ENCODE measurements around the gene ADAMTS5. TPM values are rescaled to one million over a fixed set of nuclear protein-coding genes. Genes with fewer than 3 reads are reported as not detected.

ADAMTS5 gene
- total and polyA plus RNA-seq, 9 of the 15 experiments (the other 6 are each of a cell fraction or from before 2014, with no cell fraction given) = not detected

- H3K36me3 ChIP-seq (ENCODE audit: control insufficient read depth, insufficient read depth, low read length) = no peaks in the 10 kb centered on the region
- FAIRE-seq = no peak
- no peak overlapping the region for H3K27ac ChIP-seq (ENCODE audit: extremely low read depth, low read depth, low read length)
- no peaks in the 10 kb centered on the region for H4K20me1 ChIP-seq (replicated peaks; ENCODE audit: control insufficient read depth, insufficient read depth, low read length)
- no peak for TF ChIP-seq CBX1 (IDR thresholded peaks at IDR 0.05; ENCODE audit: low read depth)
- TF ChIP-seq MYC (IDR thresholded peaks at IDR 0.05; ENCODE audit: low read depth, low read length) = no peak
- TF ChIP-seq MYC (CRISPR knock-in tag; IDR thresholded peaks at IDR 0.05; ENCODE audit: borderline replicate concordance, low read depth) = no peak
- no peak for TF ChIP-seq TCFL5 (CRISPR knock-in tag; conservative IDR thresholded peaks at IDR 0.05)
- no peak for TF ChIP-seq EHMT2 (IDR thresholded peaks at IDR 0.05)
- no peak for TF ChIP-seq XRCC4 (IDR thresholded peaks at IDR 0.05; ENCODE audit: extremely low read depth, insufficient read depth, insufficient read length)
- TF ChIP-seq TRIM28 (IDR thresholded peaks at IDR 0.05) = no peak
- TF ChIP-seq LCOR (CRISPR knock-in tag; IDR thresholded peaks at IDR 0.05) = no peak
- TF ChIP-seq CAMTA2 (CRISPR knock-in tag; conservative IDR thresholded peaks at IDR 0.05) = no peak
- TF ChIP-seq, protein P1, sequence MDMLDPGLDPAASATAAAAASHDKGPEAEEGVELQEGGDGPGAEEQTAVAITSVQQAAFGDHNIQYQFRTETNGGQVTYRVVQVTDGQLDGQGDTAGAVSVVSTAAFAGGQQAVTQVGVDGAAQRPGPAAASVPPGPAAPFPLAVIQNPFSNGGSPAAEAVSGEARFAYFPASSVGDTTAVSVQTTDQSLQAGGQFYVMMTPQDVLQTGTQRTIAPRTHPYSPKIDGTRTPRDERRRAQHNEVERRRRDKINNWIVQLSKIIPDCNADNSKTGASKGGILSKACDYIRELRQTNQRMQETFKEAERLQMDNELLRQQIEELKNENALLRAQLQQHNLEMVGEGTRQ (CRISPR knock-in tag; IDR thresholded peaks at IDR 0.05) = no peak
- TF ChIP-seq SIX5 (IDR thresholded peaks at IDR 0.05; ENCODE audit: borderline replicate concordance in 1 of 2, insufficient read depth in 1 of 2, low read depth in 1 of 2, low read length in 2 of 2) = no peak
- no peak for TF ChIP-seq XRCC3 (IDR thresholded peaks at IDR 0.05)
- no peak for TF ChIP-seq KHSRP (IDR thresholded peaks at IDR 0.05)
- no peak for TF ChIP-seq ZNF174 (CRISPR knock-in tag; IDR thresholded peaks at IDR 0.05)
- TF ChIP-seq KDM2B (CRISPR knock-in tag; IDR thresholded peaks at IDR 0.05) = no peak
- TF ChIP-seq, protein P2, sequence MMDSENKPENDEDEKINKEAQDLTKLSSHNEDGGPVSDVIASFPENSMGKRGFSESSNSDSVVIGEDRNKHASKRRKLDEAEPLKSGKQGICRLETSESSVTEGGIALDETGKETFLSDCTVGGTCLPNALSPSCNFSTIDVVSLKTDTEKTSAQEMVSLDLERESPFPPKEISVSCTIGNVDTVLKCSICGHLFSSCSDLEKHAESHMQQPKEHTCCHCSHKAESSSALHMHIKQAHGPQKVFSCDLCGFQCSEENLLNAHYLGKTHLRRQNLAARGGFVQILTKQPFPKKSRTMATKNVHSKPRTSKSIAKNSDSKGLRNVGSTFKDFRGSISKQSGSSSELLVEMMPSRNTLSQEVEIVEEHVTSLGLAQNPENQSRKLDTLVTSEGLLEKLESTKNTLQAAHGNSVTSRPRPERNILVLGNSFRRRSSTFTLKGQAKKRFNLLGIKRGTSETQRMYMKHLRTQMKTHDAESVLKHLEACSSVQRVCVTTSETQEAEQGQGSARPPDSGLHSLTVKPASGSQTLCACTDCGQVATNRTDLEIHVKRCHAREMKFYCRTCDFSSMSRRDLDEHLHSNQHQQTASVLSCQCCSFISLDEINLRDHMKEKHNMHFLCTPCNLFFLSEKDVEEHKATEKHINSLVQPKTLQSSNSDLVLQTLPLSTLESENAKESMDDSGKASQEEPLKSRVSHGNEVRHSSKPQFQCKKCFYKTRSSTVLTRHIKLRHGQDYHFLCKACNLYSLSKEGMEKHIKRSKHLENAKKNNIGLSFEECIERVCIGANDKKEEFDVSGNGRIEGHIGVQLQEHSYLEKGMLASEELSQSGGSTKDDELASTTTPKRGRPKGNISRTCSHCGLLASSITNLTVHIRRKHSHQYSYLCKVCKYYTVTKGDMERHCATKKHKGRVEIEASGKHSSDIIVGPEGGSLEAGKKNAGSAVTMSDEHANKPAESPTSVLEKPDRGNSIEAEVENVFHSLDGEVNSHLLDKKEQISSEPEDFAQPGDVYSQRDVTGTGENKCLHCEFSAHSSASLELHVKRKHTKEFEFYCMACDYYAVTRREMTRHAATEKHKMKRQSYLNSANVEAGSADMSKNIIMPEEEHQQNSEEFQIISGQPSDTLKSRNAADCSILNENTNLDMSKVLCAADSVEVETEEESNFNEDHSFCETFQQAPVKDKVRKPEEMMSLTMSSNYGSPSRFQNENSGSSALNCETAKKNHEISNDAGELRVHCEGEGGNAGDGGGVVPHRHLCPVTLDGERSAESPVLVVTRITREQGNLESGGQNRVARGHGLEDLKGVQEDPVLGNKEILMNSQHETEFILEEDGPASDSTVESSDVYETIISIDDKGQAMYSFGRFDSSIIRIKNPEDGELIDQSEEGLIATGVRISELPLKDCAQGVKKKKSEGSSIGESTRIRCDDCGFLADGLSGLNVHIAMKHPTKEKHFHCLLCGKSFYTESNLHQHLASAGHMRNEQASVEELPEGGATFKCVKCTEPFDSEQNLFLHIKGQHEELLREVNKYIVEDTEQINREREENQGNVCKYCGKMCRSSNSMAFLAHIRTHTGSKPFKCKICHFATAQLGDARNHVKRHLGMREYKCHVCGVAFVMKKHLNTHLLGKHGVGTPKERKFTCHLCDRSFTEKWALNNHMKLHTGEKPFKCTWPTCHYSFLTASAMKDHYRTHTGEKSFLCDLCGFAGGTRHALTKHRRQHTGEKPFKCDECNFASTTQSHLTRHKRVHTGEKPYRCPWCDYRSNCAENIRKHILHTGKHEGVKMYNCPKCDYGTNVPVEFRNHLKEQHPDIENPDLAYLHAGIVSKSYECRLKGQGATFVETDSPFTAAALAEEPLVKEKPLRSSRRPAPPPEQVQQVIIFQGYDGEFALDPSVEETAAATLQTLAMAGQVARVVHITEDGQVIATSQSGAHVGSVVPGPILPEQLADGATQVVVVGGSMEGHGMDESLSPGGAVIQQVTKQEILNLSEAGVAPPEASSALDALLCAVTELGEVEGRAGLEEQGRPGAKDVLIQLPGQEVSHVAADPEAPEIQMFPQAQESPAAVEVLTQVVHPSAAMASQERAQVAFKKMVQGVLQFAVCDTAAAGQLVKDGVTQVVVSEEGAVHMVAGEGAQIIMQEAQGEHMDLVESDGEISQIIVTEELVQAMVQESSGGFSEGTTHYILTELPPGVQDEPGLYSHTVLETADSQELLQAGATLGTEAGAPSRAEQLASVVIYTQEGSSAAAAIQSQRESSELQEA (IDR thresholded peaks at IDR 0.05; ENCODE audit: low read depth) = no peak
- TF ChIP-seq MAFF (IDR thresholded peaks at IDR 0.05; ENCODE audit: low read length) = no peak
- no peak for TF ChIP-seq NFIX (CRISPR knock-in tag; IDR thresholded peaks at IDR 0.05; ENCODE audit: low read depth)
- POLR2A ChIA-PET = no interaction called here
- no peaks in the 10 kb centered on the region; the same call in 1 of the 2 replicates for H3K9me3 ChIP-seq (replicated peaks; ENCODE audit: control insufficient read depth, insufficient read depth, low read depth, low read length)
- H3K9ac ChIP-seq (ENCODE audit: insufficient read depth in 1 of 2, low read depth in 2 of 2, low read length in 2 of 2) = no peak overlapping the region
- no peak overlapping the region for H2AFZ ChIP-seq (ENCODE audit: low read depth, low read length)
- CTCF ChIA-PET (ENCODE audit: low intra/inter-chr PET ratio) = no interaction called here
- H3K4me2 ChIP-seq (ENCODE audit: insufficient read depth, low read length) = no peak overlapping the region
- H3K4me1 ChIP-seq (replicated peaks in 1 of 2; ENCODE audit: control insufficient read depth in 2 of 2, insufficient read depth in 2 of 2, low read length in 2 of 2) = no peaks in the 10 kb centered on the region
- no peaks in the 10 kb centered on the region for H3K27me3 ChIP-seq (ENCODE audit: control insufficient read depth in 2 of 2, insufficient read depth in 2 of 2, low read length in 2 of 2)
- DNase-seq (ENCODE audit: extremely low read depth in 1 of 4, low spot score in 3 of 4) = no peak
- intact Hi-C loops (cut with micrococcal nuclease) (no loop called here), in situ Hi-C loops (cut with MboI) (no loop called here)
- no peaks in the 10 kb centered on the region for H3K79me2 ChIP-seq (ENCODE audit: control insufficient read depth, insufficient read depth, low read length)
- BruUV-seq (replicated peaks) = no TSS peak
- H3K9me1 ChIP-seq (ENCODE audit: control insufficient read depth, insufficient read depth, low read length) = no peaks in the 10 kb centered on the region
- no peak for ATAC-seq
- no peak overlapping the region for H3K4me3 ChIP-seq
Measured at GRCh38 chr21:26956216-26956615, 10.7 kb downstream of the ADAMTS5 start.

Measured in K562 (cell line).